ENCODE results near the gene AIG1.

- TF ChIP-seq, protein P1, sequence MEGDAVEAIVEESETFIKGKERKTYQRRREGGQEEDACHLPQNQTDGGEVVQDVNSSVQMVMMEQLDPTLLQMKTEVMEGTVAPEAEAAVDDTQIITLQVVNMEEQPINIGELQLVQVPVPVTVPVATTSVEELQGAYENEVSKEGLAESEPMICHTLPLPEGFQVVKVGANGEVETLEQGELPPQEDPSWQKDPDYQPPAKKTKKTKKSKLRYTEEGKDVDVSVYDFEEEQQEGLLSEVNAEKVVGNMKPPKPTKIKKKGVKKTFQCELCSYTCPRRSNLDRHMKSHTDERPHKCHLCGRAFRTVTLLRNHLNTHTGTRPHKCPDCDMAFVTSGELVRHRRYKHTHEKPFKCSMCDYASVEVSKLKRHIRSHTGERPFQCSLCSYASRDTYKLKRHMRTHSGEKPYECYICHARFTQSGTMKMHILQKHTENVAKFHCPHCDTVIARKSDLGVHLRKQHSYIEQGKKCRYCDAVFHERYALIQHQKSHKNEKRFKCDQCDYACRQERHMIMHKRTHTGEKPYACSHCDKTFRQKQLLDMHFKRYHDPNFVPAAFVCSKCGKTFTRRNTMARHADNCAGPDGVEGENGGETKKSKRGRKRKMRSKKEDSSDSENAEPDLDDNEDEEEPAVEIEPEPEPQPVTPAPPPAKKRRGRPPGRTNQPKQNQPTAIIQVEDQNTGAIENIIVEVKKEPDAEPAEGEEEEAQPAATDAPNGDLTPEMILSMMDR (IDR thresholded peaks at IDR 0.05) = no peak
- TF ChIP-seq POLR2AphosphoS5 (IDR thresholded peaks at IDR 0.05) = no peak
- TF ChIP-seq POLR2A (IDR thresholded peaks at IDR 0.05) = no peak
Observed at GRCh38 chr6:143034689-143035334, 25.9 kb upstream of the AIG1 start.
